ENCODE measurements around the gene MCC. TPM values are rescaled to one million over a fixed set of nuclear protein-coding genes. Genes with fewer than 3 reads are reported as not detected.

MCC gene
- total RNA-seq, 1 experiment from 2014 or later, result 7.6 TPM

DNA sequence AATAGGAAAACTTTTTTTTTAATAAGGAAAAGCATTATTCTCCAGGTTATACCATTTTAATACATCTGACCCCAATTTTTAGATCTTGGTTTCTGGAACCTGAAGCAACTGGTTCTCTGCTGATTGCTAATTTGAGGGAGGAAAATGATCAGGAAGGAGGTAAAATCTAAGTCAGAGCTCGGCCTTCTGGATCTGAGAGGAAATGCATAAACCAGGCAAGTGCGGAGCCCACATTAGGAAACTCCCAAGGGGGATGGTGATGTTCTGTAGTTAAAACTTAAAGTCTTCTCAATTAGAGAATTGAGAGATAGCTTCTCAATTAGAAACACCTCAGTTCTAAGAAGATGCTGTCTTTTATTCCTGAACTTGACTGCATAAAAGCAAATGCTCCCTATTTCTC lies 167.0 kb downstream of the MCC start:
- H3K4ac ChIP-seq (ENCODE audit: low read depth, low read length), result no peak overlapping the region
- no peak overlapping the region for H2BK20ac ChIP-seq (ENCODE audit: low read depth, low read length, poor library complexity, severe bottlenecking)
- H3K9me3 ChIP-seq (ENCODE audit: control insufficient read depth, low read depth, low read length), result no peaks in the 10 kb centered on the region
- Mint-ChIP-seq H3K9me3 (no peaks in the 10 kb centered on the region), H3K27ac (no peak overlapping the region), H3K27me3 (ENCODE audit: low read depth) (peaks cover 1% of the 10 kb centered on the region; the same call in 1 of the 2 replicates), H3K4me1 (peaks cover 2% of the 10 kb centered on the region in 2 experiments), H3K4me3 (no peak overlapping the region), H3K36me3 (ENCODE audit: insufficient read depth in 1 of 3, low read depth in 3 of 3) (no peaks in the 10 kb centered on the region)
- H3T11ph ChIP-seq (ENCODE audit: low read length), result no peak overlapping the region
- H3K27me3 ChIP-seq (ENCODE audit: insufficient read depth, low read length), result no peaks in the 10 kb centered on the region
- no peaks in the 10 kb centered on the region for H3K79me2 ChIP-seq (ENCODE audit: insufficient read depth, low read length)
- H3K4me2 ChIP-seq (ENCODE audit: insufficient read depth, insufficient read length, low read length), result no peak overlapping the region
- no CpG with 5 or more reads among the region's 2 CpGs for WGBS (ENCODE audit: extremely low coverage, insufficient read length, low lambda C conversion rate)
- H3K79me1 ChIP-seq (ENCODE audit: insufficient read depth, low read depth, low read length, poor library complexity, severe bottlenecking), result no peaks in the 10 kb centered on the region
- H3K23ac ChIP-seq (ENCODE audit: insufficient read length, low read depth, low read length), result no peak overlapping the region
- H4K20me1 ChIP-seq (ENCODE audit: control insufficient read depth, insufficient read depth, insufficient read length), result no peaks in the 10 kb centered on the region
- H2AFZ ChIP-seq (ENCODE audit: low read length), result no peak overlapping the region
- no peaks in the 10 kb centered on the region for H3K4me1 ChIP-seq (ENCODE audit: insufficient read depth, low read length)
- no peak overlapping the region for H4K91ac ChIP-seq (ENCODE audit: insufficient read length, low read depth, low read length)
- H2BK5ac ChIP-seq (ENCODE audit: insufficient read length, low read length), result no peak overlapping the region
- no peak overlapping the region for H2BK120ac ChIP-seq (ENCODE audit: low read depth, low read length, poor library complexity, severe bottlenecking)
- H3K23me2 ChIP-seq (ENCODE audit: insufficient read length, low read depth, low read length, poor library complexity, severe bottlenecking), result no peaks in the 10 kb centered on the region
- no peak overlapping the region for H4K5ac ChIP-seq (ENCODE audit: insufficient read length, low read depth, low read length)
- H2BK12ac ChIP-seq (ENCODE audit: insufficient read length, low read depth, low read length), result no peak overlapping the region
- H3K18ac ChIP-seq (ENCODE audit: insufficient read length, low read depth, low read length), result no peak overlapping the region
- TF ChIP-seq CTCF (conservative IDR thresholded peaks at IDR 0.05), result no peak
- no peak overlapping the region for H3K56ac ChIP-seq (ENCODE audit: insufficient read length, low read depth, low read length)
- no peak overlapping the region for H3K9ac ChIP-seq (ENCODE audit: extremely low read depth, insufficient read length, low read length)
- H3K14ac ChIP-seq (ENCODE audit: insufficient read depth, low read length), result no peak overlapping the region
- H2BK15ac ChIP-seq (ENCODE audit: low read depth, low read length), result no peak overlapping the region
- no peak for DNase-seq
- H3K27ac ChIP-seq (ENCODE audit: insufficient read length, low read depth, low read length), result no peak overlapping the region
- no peak overlapping the region for H2AK5ac ChIP-seq (ENCODE audit: insufficient read length, low read length)
- H4K8ac ChIP-seq (replicated peaks; ENCODE audit: insufficient read length, low read depth, low read length), result no peak overlapping the region

Measured in H9 (cell line).